Measurements from ENCODE around the gene L1CAM.

GRCh38 chrX:153868576-153869472 lies 17.1 kb downstream of the L1CAM start:
- no peak for TF ChIP-seq POLR2A (IDR thresholded peaks at IDR 0.05)
- TF ChIP-seq, protein P1, sequence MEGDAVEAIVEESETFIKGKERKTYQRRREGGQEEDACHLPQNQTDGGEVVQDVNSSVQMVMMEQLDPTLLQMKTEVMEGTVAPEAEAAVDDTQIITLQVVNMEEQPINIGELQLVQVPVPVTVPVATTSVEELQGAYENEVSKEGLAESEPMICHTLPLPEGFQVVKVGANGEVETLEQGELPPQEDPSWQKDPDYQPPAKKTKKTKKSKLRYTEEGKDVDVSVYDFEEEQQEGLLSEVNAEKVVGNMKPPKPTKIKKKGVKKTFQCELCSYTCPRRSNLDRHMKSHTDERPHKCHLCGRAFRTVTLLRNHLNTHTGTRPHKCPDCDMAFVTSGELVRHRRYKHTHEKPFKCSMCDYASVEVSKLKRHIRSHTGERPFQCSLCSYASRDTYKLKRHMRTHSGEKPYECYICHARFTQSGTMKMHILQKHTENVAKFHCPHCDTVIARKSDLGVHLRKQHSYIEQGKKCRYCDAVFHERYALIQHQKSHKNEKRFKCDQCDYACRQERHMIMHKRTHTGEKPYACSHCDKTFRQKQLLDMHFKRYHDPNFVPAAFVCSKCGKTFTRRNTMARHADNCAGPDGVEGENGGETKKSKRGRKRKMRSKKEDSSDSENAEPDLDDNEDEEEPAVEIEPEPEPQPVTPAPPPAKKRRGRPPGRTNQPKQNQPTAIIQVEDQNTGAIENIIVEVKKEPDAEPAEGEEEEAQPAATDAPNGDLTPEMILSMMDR (IDR thresholded peaks at IDR 0.05), result no peak
